ENCODE results near the gene WDR31. TPM values are rescaled to one million over a fixed set of nuclear protein-coding genes. Genes with fewer than 3 reads are reported as not detected.

WDR31 gene
- polyA plus RNA-seq, 2 of the 4 experiments (the other 2 are of a cell fraction): 1.9 to 2.9 TPM

DNA sequence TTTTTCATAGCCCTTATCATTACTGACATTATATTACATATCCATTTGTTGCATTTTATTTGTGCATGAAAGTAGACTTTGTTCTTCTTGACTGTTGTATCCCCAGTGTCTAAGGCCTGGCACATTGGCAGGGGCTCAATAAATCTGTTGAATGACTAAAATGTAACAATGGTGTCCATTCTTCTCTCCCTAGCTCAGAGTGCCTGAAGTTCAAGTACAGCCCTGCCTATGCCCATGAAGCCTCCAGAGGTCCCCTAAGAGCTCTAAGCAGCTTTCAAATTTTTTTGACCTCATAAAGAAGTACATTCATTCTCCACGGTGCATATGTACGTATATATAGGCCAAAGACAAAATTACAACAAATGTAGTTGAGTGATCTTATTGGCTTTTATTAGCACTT is 5.1 kb upstream of the WDR31 start:
- ChIA-PET POLR2A (no interaction called here), CTCF (interaction anchor here (1.6 kb wide), 1 partner anchor 56 kb away, joined by 6 read pairs; the partner anchor contains the start of gene ALAD)
- WGBS (ENCODE audit: missing lambda C conversion rate): 71% methylated on average over 2 of the region's 2 CpGs
- Histone ChIP-seq H3K4me2 (no peak overlapping the region), H3K27ac (no peak overlapping the region), H3K9me3 (no peaks in the 10 kb centered on the region), H3K4me1 (peaks cover 6% of the 10 kb centered on the region; the same call in 1 of the 3 replicates), H3K4me3 (no peak overlapping the region)
- FAIRE-seq (no peak), ATAC-seq (no peak), DNase-seq (ENCODE audit: low read depth in 1 of 2, low spot score in 1 of 2) (no peak)
- TF ChIP-seq MAZ (IDR thresholded peaks at IDR 0.05; ENCODE audit: borderline replicate concordance, low read depth, low read length) (no peak), CHD2 (IDR thresholded peaks at IDR 0.05; ENCODE audit: low read length, partially characterized antibody) (no peak)

DNA sequence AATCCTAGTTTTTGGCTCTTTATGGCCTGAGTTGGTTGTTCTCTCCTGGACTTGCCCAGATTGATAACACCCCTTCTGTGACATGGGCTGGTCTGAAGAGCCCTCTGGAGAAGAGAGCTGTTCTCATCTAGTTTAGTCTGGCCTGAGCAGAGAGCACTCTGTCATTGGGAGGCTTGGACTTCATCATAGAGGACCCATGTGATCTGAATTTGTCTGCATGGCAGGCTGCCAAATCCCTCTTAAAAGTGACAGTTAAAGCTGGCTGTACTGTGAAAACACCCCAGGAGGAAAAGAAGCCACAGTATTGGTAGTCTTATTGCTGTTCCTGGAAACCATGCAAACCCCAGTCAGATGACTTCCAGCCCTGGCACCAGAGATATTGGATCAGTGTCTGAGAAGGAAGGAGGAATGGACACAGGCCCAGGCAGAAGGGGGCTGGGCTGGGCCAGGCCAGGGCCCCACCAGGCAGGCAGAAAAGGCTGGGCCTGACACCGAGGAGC is 3.7 kb upstream of the WDR31 start:
- Histone ChIP-seq H3K27ac (no peak overlapping the region), H3K4me1 (0 out of 3 replicates have a peak, but pooled peaks cover 4% of the 10 kb centered on the region), H3K4me3 (no peak overlapping the region), H3K4me2 (no peak overlapping the region), H3K9me3 (no peaks in the 10 kb centered on the region)
- ChIA-PET CTCF (interaction anchor here (1.2 kb wide), 1 partner anchor 16 kb away, joined by 3 read pairs; no protein-coding TSS in a partner anchor), POLR2A (no interaction called here)
- DNase-seq (ENCODE audit: low read depth in 1 of 2, low spot score in 1 of 2): no peak
- no peak for ATAC-seq
- no peak for TF ChIP-seq TFCP2L1 (CRISPR knock-in tag; IDR thresholded peaks at IDR 0.05)
- TF ChIP-seq SREBF2 (IDR thresholded peaks at IDR 0.05): no peak
- no peak for TF ChIP-seq EP300 (IDR thresholded peaks at IDR 0.05)
- WGBS (ENCODE audit: missing lambda C conversion rate): 44% methylated on average over 1 of the region's 1 CpG
- no peak for FAIRE-seq

DNA sequence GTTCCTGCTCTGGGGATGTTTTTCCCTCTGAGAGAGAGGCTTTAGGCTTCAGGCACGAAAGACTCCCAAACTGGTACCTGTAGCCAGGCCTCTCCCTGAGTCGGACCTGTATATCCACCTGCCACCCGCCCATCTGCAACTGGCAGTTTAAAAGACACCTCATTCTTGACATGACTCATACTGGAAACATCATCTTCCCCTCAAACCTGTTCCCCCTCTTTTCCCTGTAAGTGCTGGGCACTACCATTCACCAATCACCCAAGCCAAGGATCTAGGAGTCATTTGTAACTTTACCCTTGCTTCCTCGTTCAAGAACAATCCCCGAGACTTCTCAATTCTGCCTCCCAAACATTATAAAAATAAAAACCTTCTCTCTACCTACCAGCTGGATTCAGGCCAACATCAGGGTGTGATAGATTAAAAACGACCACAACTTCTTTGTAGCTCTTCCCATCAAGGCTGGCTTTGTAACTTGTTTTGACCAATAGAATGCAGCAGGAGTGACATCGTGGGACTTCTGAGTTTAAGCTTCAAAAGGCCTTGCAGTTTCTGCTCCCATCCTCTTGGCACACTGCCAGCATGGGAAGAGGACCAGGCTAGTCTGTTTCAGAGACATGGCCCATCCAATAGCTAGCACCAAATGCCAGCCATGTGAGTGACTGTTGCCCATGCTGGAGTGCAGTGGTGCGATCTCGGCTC is 1.8 kb upstream of the WDR31 start:
- POLR2A ChIA-PET: no interaction called here
- H3K9me3 ChIP-seq: no peaks in the 10 kb centered on the region
- 76% methylated on average over 9 of the region's 9 CpGs for WGBS (ENCODE audit: missing lambda C conversion rate)
- H3K4me1 ChIP-seq: 0 out of 3 replicates have a peak, but pooled peaks cover 4% of the 10 kb centered on the region
- no peak overlapping the region for H3K4me2 ChIP-seq
- DNase-seq (ENCODE audit: low read depth in 1 of 2, low spot score in 1 of 2) (no peak), ATAC-seq (no peak), FAIRE-seq (no peak)
- TF ChIP-seq EHF (CRISPR knock-in tag; IDR thresholded peaks at IDR 0.05) (no peak), FOSL2 (IDR thresholded peaks at IDR 0.05) (no peak), FOSL2 (CRISPR knock-in tag; IDR thresholded peaks at IDR 0.05) (no peak), TFCP2L1 (CRISPR knock-in tag; IDR thresholded peaks at IDR 0.05) (no peak), RARB (CRISPR knock-in tag; IDR thresholded peaks at IDR 0.05) (no peak), NPAS2 (CRISPR knock-in tag; IDR thresholded peaks at IDR 0.05; ENCODE audit: borderline replicate concordance) (no peak), RNF2 (IDR thresholded peaks at IDR 0.05; ENCODE audit: borderline replicate concordance, low read depth) (no peak), GATA3 (IDR thresholded peaks at IDR 0.05; ENCODE audit: borderline replicate concordance) (no peak), CEBPB (IDR thresholded peaks at IDR 0.05) (no peak), ZFP36 (IDR thresholded peaks at IDR 0.05; ENCODE audit: borderline replicate concordance, partially characterized antibody) (no peak), MYC (IDR thresholded peaks at IDR 0.05; ENCODE audit: borderline replicate concordance, low read length) (no peak), PHF8 (IDR thresholded peaks at IDR 0.05; ENCODE audit: borderline replicate concordance, low read depth) (no peak), HOXA7 (CRISPR knock-in tag; IDR thresholded peaks at IDR 0.05) (no peak), EP300 (IDR thresholded peaks at IDR 0.05) (no peak), CHD2 (IDR thresholded peaks at IDR 0.05; ENCODE audit: low read length, partially characterized antibody) (no peak), FOXS1 (CRISPR knock-in tag; IDR thresholded peaks at IDR 0.05) (no peak), NR3C1 (IDR thresholded peaks at IDR 0.05) (no peak), HOXB5 (CRISPR knock-in tag; IDR thresholded peaks at IDR 0.05) (no peak)
- TF ChIP-seq, protein P1, sequence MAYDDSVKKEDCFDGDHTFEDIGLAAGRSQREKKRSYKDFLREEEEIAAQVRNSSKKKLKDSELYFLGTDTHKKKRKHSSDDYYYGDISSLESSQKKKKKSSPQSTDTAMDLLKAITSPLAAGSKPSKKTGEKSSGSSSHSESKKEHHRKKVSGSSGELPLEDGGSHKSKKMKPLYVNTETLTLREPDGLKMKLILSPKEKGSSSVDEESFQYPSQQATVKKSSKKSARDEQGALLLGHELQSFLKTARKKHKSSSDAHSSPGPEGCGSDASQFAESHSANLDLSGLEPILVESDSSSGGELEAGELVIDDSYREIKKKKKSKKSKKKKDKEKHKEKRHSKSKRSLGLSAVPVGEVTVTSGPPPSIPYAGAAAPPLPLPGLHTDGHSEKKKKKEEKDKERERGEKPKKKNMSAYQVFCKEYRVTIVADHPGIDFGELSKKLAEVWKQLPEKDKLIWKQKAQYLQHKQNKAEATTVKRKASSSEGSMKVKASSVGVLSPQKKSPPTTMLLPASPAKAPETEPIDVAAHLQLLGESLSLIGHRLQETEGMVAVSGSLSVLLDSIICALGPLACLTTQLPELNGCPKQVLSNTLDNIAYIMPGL (CRISPR knock-in tag; IDR thresholded peaks at IDR 0.05; ENCODE audit: borderline replicate concordance): no peak
- TF ChIP-seq, protein P2, sequence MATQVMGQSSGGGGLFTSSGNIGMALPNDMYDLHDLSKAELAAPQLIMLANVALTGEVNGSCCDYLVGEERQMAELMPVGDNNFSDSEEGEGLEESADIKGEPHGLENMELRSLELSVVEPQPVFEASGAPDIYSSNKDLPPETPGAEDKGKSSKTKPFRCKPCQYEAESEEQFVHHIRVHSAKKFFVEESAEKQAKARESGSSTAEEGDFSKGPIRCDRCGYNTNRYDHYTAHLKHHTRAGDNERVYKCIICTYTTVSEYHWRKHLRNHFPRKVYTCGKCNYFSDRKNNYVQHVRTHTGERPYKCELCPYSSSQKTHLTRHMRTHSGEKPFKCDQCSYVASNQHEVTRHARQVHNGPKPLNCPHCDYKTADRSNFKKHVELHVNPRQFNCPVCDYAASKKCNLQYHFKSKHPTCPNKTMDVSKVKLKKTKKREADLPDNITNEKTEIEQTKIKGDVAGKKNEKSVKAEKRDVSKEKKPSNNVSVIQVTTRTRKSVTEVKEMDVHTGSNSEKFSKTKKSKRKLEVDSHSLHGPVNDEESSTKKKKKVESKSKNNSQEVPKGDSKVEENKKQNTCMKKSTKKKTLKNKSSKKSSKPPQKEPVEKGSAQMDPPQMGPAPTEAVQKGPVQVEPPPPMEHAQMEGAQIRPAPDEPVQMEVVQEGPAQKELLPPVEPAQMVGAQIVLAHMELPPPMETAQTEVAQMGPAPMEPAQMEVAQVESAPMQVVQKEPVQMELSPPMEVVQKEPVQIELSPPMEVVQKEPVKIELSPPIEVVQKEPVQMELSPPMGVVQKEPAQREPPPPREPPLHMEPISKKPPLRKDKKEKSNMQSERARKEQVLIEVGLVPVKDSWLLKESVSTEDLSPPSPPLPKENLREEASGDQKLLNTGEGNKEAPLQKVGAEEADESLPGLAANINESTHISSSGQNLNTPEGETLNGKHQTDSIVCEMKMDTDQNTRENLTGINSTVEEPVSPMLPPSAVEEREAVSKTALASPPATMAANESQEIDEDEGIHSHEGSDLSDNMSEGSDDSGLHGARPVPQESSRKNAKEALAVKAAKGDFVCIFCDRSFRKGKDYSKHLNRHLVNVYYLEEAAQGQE (IDR thresholded peaks at IDR 0.05): no peak
- TF ChIP-seq, protein P3, sequence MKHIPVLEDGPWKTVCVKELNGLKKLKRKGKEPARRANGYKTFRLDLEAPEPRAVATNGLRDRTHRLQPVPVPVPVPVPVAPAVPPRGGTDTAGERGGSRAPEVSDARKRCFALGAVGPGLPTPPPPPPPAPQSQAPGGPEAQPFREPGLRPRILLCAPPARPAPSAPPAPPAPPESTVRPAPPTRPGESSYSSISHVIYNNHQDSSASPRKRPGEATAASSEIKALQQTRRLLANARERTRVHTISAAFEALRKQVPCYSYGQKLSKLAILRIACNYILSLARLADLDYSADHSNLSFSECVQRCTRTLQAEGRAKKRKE (CRISPR knock-in tag; IDR thresholded peaks at IDR 0.05; ENCODE audit: low read depth): no peak
- CTCF ChIA-PET: interaction anchor here (1.5 to 2.6 kb wide), 2 partner anchors 60 to 68 kb away, joined by 3 to 14 read pairs; partner anchors contain the start of gene ALAD
- H3K4me3 ChIP-seq: no peak overlapping the region
- H3K27ac ChIP-seq: no peak overlapping the region

Data from A549 (cell line).